BJ (cell line): Measurements from ENCODE around the gene RFX3. TPM values are rescaled to one million over a fixed set of nuclear protein-coding genes. Genes with fewer than 3 reads are reported as not detected.

Experiments used
- CTCF ChIA-PET: fragments of 350-600 bp; formaldehyde crosslinking; extraction: SDS; loops from one replicate; lab custom pipeline; 2021; ENCODE audit warnings: antibody characterized with exemption, inconsistent platforms; lab: Yijun Ruan, JAX
- POLR2A ChIA-PET: fragments of 300-600 bp; sonication (Branson Sonifier 250); formaldehyde crosslinking; extraction: SDS; loops from one replicate; lab custom pipeline; 2021; ENCODE audit warnings: antibody characterized with exemption; lab: Charles Lee
- DNase-seq: peaks from one replicate; pipeline ENCODE4 v3.0.0-alpha.2; 2011; ENCODE audit warnings: low read depth
- H3K27me3 ChIP-seq: 2 replicates; pipeline ENCODE4 v1.6.0; 2011; ENCODE audit warnings: low read length; ENCODE audit not compliant: control insufficient read depth, insufficient read depth
- H3K36me3 ChIP-seq: 2 replicates; pipeline ENCODE4 v1.5.1; 2011; ENCODE audit warnings: low read length; ENCODE audit not compliant: control insufficient read depth, insufficient read depth
- H3K4me3 ChIP-seq: 2 replicates; pipeline ENCODE4 v1.5.1; 2011; ENCODE audit warnings: low read depth, mild to moderate bottlenecking, control low read depth, low read length
- polyA plus RNA-seq: library from polyadenylated mRNA; depleted of rRNA; stranded (reverse); fragments of >200 nt; gene quantifications from 2 replicates; pipeline ENCODE4 v1.2.3, GENCODE V29; 2011
- TF ChIP-seq, protein P1 (sequence below): IDR thresholded peaks from 2 replicates; pipeline ENCODE4 v1.5.1; 2011; ENCODE audit warnings: low read depth, mild to moderate bottlenecking, control low read depth, inconsistent platforms, low read length, moderate library complexity; ENCODE audit not compliant: insufficient read depth

RFX3 gene
- polyA plus RNA-seq, 1 experiment = 2.2 TPM

DNA sequence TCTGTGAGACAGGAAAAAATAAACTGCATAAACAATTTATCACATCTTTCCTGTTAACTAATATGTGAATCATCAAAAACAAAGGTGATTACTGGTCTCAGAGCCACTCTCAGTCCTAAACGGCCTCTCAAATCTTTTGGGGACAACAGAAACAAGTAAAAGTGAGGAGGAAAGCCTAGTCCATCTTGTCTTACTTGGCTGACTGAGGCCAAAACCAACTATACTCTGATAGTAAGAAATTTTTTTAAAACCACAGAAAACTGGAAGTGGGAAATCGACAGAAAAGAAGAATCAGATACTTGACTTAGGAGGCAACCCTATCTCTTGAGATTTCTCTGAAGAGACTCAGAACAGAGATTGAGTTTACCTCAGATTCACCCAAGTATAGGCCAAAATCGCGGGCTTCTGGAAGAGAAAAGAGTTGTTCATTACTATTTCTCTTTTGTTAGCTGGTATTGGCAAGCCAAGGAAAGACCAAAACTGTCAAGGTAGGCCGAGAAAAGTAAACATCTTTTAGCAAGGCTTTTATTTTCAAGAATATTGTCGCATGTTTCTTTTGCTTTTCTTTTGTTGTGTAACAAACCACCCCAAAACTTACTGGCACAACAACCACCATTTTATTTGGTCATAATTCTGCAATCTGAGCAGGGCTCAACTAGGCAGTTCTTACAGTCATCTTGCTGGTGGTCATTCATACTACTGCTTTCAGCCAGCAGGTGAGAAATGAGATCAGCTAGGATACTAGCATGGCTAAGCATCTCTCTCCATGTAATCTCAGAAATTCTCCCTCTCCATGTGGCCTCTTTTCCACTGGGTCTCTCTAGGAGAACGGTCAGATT, 46.1 kb downstream of the RFX3 start:
- Histone ChIP-seq H3K4me3 (no peak overlapping the region), H3K27me3 (no peaks in the 10 kb centered on the region), H3K36me3 (no peaks in the 10 kb centered on the region; the same call in 1 of the 2 replicates)
- no peak for DNase-seq
- TF ChIP-seq, protein P1, sequence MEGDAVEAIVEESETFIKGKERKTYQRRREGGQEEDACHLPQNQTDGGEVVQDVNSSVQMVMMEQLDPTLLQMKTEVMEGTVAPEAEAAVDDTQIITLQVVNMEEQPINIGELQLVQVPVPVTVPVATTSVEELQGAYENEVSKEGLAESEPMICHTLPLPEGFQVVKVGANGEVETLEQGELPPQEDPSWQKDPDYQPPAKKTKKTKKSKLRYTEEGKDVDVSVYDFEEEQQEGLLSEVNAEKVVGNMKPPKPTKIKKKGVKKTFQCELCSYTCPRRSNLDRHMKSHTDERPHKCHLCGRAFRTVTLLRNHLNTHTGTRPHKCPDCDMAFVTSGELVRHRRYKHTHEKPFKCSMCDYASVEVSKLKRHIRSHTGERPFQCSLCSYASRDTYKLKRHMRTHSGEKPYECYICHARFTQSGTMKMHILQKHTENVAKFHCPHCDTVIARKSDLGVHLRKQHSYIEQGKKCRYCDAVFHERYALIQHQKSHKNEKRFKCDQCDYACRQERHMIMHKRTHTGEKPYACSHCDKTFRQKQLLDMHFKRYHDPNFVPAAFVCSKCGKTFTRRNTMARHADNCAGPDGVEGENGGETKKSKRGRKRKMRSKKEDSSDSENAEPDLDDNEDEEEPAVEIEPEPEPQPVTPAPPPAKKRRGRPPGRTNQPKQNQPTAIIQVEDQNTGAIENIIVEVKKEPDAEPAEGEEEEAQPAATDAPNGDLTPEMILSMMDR = no peak
- ChIA-PET POLR2A (no interaction called here), CTCF (interaction anchor here (0.7 to 0.8 kb wide), 2 partner anchors 9 to 38 kb away, joined by 3 read pairs; no protein-coding TSS in a partner anchor)

DNA sequence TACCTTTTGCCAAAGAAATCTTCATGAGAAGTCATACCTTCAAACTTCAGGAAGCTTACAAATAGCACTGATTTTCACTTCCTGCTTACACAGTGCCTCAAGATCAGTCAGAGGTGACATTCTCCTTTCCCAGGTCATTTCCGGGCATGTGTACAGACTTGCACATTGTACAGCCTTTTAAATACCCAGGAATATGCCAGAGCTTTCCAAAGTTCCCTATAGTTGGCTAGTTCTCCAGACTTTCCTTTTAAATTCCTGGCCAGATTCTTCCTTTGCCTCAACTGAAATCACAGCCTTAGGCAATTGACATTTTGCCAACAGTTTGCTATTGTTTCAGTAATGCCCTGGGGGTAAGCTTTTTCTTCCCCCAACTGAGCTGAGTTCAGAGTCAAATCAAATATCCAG, 47.2 kb downstream of the RFX3 start:
- CTCF ChIA-PET = interaction anchor here (1.0 kb wide), 2 partner anchors 11 to 621 kb away, joined by 3 to 7 read pairs; no protein-coding TSS in a partner anchor
- TF ChIP-seq, protein P1 = no peak
- no peak for DNase-seq
- no peaks in the 10 kb centered on the region for H3K27me3 ChIP-seq
- H3K36me3 ChIP-seq = no peaks in the 10 kb centered on the region; the same call in 1 of the 2 replicates
- POLR2A ChIA-PET = no interaction called here
- no peak overlapping the region for H3K4me3 ChIP-seq

DNA sequence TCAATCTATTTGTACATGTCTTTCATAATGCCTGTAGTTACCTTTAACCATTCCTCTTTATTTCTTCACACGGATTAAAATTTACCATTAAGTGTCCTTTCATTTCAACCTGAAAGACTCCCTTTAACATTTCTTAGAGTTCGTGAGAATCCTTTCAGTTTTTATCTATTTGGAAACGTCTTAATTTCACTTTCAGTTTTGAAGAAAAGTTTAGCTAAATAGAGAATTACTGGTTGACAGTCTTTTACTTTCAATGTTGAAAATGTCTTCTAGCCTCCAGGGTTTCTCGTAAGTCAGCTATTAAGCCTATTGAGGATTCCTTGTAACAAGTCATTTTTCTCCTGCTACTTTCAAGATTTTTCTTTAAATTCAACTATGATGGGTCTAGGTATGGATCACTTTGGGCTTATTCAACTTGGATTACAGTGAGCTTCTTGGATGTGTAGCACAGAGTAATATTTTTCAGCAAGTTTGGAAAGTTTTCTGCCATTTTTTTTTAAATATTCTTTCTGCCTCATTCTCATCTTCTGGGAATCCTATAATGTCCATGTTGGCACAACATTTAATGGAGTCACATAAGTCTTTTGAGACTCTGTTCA, 48.5 kb downstream of the RFX3 start:
- Histone ChIP-seq H3K36me3 (no peaks in the 10 kb centered on the region; the same call in 1 of the 2 replicates), H3K4me3 (no peak overlapping the region), H3K27me3 (no peaks in the 10 kb centered on the region)
- no peak for DNase-seq
- CTCF ChIA-PET = interaction anchor here (0.6 to 0.8 kb wide), 2 partner anchors 255 to 1008 kb away, joined by 3 read pairs; no protein-coding TSS in a partner anchor
- TF ChIP-seq, protein P1 = no peak
- POLR2A ChIA-PET = no interaction called here

DNA sequence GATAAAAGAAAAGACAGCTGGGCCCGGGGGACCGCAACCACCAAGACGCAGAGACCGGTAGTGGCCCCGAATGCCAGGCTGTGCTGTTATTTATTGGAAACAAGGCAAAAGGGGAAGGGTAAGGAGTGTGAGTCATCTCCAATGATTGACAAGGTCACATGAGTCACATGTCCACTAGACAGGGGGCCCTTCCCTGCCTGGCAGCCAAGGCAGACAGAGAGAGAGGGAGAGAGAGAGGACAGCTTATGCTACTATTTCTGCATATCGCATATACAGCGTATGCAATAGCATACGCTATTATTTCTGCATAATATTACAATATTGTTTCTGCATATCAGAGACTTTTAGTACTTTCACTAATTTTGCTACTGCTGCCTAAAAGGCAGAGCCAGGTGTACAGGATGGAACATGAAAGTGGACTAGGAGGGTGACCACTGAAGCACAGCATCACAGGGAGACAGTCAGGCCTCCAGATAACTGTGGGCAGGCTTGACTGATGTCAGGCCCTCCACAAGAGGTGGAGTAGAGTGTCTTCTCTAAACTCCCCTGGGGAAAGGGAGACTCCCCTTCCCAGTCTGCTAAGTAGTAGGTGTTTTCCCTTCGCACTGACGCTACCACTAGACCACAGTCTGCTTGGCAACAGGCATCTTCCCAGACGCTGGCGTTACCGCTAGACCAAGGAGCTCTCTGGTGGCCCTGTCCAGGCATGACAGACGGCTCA, 50.3 kb downstream of the RFX3 start:
- Histone ChIP-seq H3K4me3 (no peak overlapping the region), H3K27me3 (no peaks in the 10 kb centered on the region), H3K36me3 (no peaks in the 10 kb centered on the region; the same call in 1 of the 2 replicates)
- TF ChIP-seq, protein P1 = no peak
- ChIA-PET CTCF (interaction anchor here (1.0 kb wide), 1 partner anchor 864 kb away, joined by 3 read pairs; no protein-coding TSS in a partner anchor), POLR2A (no interaction called here)
- DNase-seq = no peak

DNA sequence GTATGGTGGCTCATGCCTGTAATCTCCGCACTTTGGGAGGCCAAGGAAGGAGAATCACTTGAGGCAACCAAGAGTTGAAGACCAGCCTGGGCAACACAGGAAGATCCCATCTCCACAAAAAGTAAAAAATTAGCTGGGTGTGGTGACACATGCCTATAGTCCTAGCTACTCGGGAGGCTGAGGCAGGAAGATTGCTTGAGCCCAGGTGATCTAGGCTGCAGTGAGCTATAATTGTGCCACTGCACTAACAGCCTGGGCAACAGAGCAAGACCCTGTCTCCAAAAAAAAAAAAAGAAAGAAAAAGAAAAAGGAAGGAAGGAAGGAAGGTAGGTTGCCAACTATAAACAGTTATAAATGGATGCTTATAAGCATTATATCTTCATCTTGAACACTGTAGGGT, 51.0 kb downstream of the RFX3 start:
- Histone ChIP-seq H3K4me3 (no peak overlapping the region), H3K27me3 (no peaks in the 10 kb centered on the region), H3K36me3 (no peaks in the 10 kb centered on the region; the same call in 1 of the 2 replicates)
- no peak for DNase-seq
- TF ChIP-seq, protein P1 = no peak
- ChIA-PET CTCF (interaction anchor here (0.5 to 1.0 kb wide), 2 partner anchors 284 to 865 kb away, joined by 3 read pairs; no protein-coding TSS in a partner anchor), POLR2A (interaction anchor here (0.5 kb wide), 1 partner anchor 122 kb away, joined by 3 read pairs; no protein-coding TSS in a partner anchor)
